Ecto neural progenitor cell (in vitro differentiated cells): Measurements from ENCODE around the gene C11orf52.

Experiments
- DNase-seq: peaks from one replicate; pipeline ENCODE4 v3.0.0-alpha.2; 2018; ENCODE audit warnings: low spot score

Gene C11orf52

DNA sequence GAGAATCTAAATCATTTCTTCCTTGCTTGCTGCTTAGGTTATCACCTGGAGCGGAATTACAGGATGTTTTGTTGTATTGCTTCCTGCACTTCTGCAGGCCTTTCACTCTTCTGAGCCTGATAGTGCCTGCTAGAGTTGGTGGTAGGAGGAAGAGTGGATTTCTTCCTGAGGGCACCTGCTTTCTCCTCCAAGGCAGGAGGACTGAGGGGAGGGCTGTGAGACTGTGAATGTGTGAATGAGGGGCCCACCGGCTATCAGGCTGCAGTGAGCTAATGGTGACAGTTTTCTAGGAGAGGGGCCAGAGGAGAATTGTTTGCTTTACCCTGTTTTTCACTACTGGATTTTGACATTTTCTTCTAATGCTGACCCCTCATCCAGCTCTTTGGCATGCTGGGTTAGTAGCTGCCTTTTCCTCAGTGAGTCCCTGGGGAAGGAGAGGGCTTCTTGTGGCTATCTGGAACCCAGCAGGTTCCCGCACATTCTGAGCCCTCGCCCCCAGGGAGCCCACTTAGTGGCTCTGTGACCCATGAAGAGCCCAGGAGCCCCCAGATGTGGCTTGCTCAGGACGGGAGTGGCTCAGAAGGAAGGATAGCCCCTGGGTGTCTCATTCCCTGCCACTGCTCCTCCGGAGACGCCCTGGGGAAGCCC is 57.5 kb downstream of the C11orf52 start:
- no peak for DNase-seq
